HG02840 (cell line): ENCODE results near the gene SIRT5.
A peak's percentile ranks its signal among the peaks of the same experiment; 100 is the strongest.

Source experiments
- ATAC-seq: cut with Tn5 transposase; IDR thresholded peaks from one replicate; pipeline ENCODE4 v1.9.1; 2021; ENCODE audit warnings: mild to moderate bottlenecking, moderate library complexity, moderate number of reproducible peaks; ENCODE audit not compliant: unreplicated experiment, low FRiP score

Gene SIRT5

DNA sequence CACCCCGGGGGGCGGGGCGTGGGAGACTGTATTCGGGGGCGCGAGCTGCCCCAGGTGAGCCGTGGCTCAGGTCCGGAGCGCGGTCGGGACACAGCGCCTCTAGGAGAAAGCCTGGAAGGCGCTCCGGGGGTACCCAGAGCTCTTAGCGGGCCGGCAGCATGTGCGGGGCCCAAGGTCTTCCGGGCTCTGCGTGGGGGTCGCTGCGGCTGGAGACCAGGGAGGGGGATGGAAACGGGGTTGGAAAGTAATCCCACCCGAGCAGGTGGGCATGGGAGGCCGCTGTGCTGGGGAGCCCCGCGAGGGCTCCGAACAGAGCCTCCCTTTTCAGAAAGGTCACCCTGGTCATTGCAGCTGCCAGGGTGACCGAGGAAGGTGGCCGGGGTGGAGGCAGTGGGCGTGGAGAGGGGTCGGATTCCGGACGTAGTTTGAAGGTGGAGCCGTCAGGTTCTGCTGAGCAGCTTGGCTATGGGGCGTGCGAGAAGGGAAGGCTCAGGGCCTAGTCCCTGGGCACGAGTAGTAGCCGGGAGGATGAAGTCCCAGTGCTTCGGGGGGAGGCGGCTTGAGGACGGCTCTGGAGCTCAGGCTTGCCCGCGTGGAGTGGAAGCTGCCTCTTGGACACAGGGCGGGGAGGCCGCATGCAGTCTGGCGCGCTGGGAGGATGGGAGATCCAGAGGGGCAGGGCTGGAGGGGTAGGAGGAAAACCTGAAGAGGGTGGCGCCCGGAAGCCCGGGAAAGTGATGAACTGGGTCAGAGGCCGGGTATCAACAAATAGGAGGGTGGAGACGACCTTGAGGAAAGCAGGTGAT, at the start of gene SIRT5:
Gene SIRT5, plus strand, starts transcription at position 31 of the 806 bp plus-strand sequence. CDS start 9,510 bp downstream, outside the sequence.
- ATAC-seq, result peak; percentile 63

GRCh38 chr6:13524801-13525508, 49.4 kb upstream of the SIRT5 start:
- ATAC-seq, result no peak

- ATAC-seq, result no peak
Observed at GRCh38 chr6:13526357-13526726, 48.1 kb upstream of the SIRT5 start.

GRCh38 chr6:13526727-13527670, 47.4 kb upstream of the SIRT5 start:
- peak; percentile 72 for ATAC-seq

DNA sequence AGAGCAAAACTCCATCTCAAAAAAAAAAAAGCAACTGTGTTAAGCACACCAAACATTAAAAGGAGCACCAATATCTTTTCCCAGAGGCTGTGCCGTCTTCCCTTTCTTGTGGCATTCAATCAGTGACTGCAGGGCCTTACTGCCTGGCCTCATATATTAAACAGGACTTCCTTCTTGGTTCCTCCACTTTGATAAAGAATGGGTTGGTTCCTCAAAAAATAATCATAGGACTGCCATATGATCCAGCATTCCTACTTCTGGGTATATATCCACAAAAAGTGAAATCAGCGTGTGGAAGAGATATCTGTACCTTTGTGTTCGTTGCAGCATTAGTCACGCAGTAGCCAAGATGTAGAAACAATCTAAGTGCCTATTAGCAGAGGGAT, 46.7 kb upstream of the SIRT5 start:
- no peak for ATAC-seq

GRCh38 chr6:13528232-13528631, 46.2 kb upstream of the SIRT5 start:
- ATAC-seq, result no peak

DNA sequence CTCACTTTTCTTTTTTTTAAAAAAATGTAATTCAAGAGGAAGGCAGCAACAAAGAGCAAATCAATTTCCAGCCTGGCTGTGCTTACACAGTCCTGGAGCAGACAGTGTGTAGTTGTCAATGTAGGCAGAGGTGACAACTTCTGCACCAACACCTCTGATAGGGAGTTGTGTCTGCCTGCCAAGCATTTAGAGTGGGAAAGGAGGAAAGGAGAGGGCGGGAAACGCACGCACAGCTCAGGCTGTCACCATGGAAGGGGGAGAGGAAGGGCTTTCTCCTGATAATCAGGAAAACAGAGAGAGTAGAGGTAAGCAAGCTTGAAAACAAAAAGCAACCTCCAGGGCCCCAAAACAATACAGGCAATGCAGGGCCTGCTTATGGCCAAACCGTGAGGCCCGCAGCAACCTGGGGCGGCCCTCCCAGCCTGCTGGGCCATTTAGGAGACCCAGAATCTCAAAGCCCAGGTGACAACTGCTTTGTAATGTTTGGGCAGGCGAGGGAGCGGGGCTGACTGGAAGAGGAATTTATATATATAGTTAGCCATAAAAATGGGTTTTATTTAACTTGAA, 45.5 kb upstream of the SIRT5 start:
- ATAC-seq, result no peak

DNA sequence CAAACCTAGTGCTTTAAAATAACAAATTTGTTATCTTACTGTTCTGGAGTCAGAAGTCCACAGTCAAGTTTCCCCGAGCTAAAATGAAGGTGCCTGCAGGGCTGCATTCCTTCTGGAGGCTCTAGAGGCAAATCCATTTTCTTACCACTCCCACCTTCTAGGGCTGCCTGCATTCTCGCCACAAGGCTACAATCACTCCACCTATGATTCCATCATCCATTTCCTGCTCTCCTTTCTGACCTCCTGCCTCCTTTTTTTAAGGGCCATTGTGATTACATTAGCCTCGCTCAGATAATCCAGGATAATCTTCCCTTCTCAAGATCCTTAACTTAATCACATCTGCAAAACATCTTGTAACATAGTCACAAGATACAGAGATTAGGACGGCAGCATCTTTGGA, 42.4 kb upstream of the SIRT5 start:
- no peak for ATAC-seq

DNA sequence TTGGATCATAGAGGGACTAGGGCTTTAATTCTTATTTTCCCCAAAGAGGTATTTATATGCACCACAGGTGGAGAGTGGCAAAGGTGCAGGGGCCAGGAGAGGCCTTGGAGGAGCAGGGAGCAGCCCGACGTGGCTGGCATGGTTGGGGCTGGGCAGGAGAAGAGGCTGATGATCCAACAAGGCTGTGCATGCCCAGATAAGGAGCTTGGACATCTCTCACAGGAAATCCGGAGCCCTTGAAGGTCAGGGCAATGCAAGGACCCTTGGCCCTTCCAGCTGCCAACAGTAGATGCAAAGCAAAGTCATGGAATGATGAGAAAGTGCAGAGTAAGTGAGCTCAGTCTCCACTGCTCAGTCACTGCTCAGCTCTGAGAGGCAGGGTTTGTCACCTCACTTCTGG, 39.9 kb upstream of the SIRT5 start:
- ATAC-seq, result no peak

DNA sequence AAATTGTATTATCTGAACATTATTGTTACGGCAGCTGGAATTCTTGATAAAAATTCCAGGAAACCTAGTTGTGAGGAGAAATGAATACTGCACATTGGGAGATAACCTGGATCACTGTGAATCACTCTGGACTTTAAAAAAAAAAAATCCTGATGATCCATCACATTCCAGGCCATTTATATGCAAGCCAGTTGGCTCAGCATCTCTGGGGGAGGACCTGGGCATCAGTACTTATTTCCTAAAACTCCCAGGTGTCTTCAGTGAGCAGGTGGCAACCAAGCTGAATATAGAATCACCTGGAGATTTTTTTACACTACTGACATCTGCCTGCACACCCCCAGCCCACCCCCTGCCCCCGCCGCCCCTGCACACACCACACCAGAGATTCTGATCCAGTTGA, 39.1 kb upstream of the SIRT5 start:
- ATAC-seq, result no peak

GRCh38 chr6:13536796-13537526, 37.4 kb upstream of the SIRT5 start:
- ATAC-seq, result no peak

DNA sequence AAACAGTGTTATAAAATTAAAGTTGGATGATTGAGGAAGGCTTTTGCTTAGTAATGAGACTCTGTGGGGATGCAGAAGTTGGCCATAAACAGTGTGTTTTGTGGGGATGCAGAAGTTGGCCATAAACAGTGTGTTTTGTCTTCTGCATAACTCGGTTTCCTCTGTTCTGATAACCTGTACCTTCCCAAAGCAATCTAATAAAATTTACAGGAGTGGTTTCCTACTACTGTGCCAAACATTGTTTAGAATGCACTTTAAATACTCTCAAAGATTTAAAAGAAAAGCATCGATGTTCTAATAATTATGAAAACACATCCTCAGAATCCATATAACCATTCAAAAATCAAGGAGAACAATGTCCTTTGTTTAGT, 36.9 kb upstream of the SIRT5 start:
- no peak for ATAC-seq

DNA sequence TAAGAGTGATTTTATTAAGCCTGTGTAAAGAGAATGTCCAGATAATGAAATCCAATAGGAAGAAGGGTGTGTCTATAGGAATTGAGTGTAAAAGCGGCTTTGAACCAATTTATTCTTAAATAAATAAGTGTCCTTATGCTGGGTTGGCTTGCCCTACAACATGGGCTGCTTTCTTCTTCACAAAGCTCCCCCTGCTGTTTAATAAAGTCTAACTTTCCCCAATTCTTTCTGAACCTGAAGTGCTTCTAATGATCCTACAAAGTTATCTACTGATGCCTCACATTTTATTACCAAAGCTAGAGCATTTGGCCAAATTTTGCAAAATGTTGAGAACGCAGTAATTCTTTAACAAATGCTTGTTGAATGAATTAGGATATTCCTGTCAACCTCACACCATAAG, 36.3 kb upstream of the SIRT5 start:
- ATAC-seq, result no peak

GRCh38 chr6:13538600-13538999, 35.8 kb upstream of the SIRT5 start:
- no peak for ATAC-seq

DNA sequence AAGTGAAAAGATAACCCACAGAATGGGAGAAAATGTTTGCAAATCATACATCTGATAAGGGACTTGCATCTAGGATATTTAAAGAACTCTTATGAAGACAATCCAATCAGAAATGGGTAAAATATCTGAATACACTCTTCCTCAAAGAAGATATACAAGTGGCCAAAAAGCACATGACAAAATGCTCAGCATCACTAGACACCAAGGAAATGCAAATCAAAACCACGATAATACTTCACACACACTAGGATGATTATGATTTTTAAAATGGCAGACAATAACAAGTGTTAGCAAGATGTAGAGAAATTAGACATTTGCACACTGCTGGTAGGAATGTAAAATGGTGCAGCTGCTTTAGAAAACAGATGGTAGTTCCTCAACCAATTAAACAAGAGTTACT, 34.8 kb upstream of the SIRT5 start:
- no peak for ATAC-seq

GRCh38 chr6:13541496-13541895, 32.9 kb upstream of the SIRT5 start:
- ATAC-seq, result no peak

GRCh38 chr6:13544454-13545186, 29.8 kb upstream of the SIRT5 start:
- ATAC-seq, result no peak

GRCh38 chr6:13545885-13546284, 28.5 kb upstream of the SIRT5 start:
- no peak for ATAC-seq

DNA sequence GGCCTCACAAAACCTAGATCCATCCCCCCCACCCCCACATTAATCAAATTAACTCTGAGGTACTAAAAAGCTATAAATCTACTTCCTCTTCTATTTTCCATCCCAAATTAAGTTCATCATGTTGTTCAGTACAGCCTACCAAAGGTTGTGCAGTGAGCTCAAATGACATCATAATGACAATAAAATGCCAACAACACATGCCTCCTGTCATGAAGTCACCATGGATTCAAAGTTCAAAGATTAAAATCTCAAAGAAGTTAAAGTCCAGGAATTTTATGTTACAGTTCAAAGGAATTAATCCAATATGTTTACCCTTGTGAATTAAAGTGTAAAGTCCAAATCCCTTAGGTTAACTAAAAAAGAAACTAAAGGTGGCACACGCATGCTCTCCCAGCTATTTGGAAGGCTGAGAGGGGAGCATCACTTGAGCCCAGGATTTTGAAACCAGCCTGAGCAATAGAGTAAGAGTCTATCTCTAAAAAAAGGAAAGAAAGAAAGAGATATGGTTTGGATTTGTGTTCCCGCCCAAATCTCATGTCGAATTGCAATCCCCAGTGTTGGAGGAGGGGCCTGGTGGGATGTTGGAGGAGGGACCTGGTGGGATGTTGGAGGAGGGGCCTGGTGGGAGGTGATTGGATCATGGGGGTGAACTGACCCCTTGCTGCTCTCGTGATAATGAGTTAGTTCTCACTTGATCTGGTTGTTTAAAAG, 25.7 kb upstream of the SIRT5 start:
- no peak for ATAC-seq
